ENCODE data around the gene DNLZ.

GRCh38 chr9:136389396-136389795 is 25.9 kb upstream of the DNLZ start:
- no peak for TF ChIP-seq CTCF (IDR thresholded peaks at IDR 0.05)
- no peak for TF ChIP-seq POLR2A (IDR thresholded peaks at IDR 0.05)
